Kidney epithelial cell (primary cell): Measurements from ENCODE around the gene CCDC68. TPM values are rescaled to one million over a fixed set of nuclear protein-coding genes. Genes with fewer than 3 reads are reported as not detected.

Source experiments
- DNase-seq: peaks from one replicate; pipeline ENCODE4 v3.0.0-alpha.2; 2010; ENCODE audit warnings: low read depth
- H3K27me3 ChIP-seq: 2 replicates; pipeline ENCODE4 v1.6.0; 2011; ENCODE audit warnings: low read length; ENCODE audit not compliant: control insufficient read depth, insufficient read depth
- H3K36me3 ChIP-seq: 2 replicates; pipeline ENCODE4 v1.5.1; 2011; ENCODE audit warnings: low read length; ENCODE audit not compliant: control insufficient read depth, insufficient read depth
- H3K4me3 ChIP-seq: 2 replicates; pipeline ENCODE4 v1.5.1; 2011; ENCODE audit warnings: low read depth, mild to moderate bottlenecking, control low read depth, low read length
- total RNA-seq: library from RNA; depleted of rRNA; stranded (reverse); fragments of >200 nt; gene quantifications from 2 replicates; pipeline ENCODE4 v1.2.3, GENCODE V29; 2015
- TF ChIP-seq, protein P1 (sequence below): IDR thresholded peaks from 2 replicates; pipeline ENCODE4 v1.5.1; 2011; ENCODE audit warnings: mild to moderate bottlenecking, moderate library complexity, low read length, control low read depth, inconsistent platforms; ENCODE audit not compliant: insufficient read depth, poor library complexity, severe bottlenecking

CCDC68 gene
- total RNA-seq, 1 donor from 2014 or later: 3.7 TPM

- no peak for DNase-seq
- no peaks in the 10 kb centered on the region for H3K36me3 ChIP-seq
- no peaks in the 10 kb centered on the region for H3K27me3 ChIP-seq
- H3K4me3 ChIP-seq: no peak overlapping the region
- TF ChIP-seq, protein P1, sequence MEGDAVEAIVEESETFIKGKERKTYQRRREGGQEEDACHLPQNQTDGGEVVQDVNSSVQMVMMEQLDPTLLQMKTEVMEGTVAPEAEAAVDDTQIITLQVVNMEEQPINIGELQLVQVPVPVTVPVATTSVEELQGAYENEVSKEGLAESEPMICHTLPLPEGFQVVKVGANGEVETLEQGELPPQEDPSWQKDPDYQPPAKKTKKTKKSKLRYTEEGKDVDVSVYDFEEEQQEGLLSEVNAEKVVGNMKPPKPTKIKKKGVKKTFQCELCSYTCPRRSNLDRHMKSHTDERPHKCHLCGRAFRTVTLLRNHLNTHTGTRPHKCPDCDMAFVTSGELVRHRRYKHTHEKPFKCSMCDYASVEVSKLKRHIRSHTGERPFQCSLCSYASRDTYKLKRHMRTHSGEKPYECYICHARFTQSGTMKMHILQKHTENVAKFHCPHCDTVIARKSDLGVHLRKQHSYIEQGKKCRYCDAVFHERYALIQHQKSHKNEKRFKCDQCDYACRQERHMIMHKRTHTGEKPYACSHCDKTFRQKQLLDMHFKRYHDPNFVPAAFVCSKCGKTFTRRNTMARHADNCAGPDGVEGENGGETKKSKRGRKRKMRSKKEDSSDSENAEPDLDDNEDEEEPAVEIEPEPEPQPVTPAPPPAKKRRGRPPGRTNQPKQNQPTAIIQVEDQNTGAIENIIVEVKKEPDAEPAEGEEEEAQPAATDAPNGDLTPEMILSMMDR: no peak
Observed at GRCh38 chr18:54967786-54968185, 8.5 kb upstream of the CCDC68 start.

GRCh38 chr18:54964741-54965140, 5.5 kb upstream of the CCDC68 start:
- H3K4me3 ChIP-seq: no peak overlapping the region
- no peaks in the 10 kb centered on the region for H3K27me3 ChIP-seq
- no peak for DNase-seq
- no peaks in the 10 kb centered on the region for H3K36me3 ChIP-seq
- TF ChIP-seq, protein P1: no peak

- no peak overlapping the region for H3K4me3 ChIP-seq
- TF ChIP-seq, protein P1: no peak
- H3K36me3 ChIP-seq: no peaks in the 10 kb centered on the region
- no peaks in the 10 kb centered on the region for H3K27me3 ChIP-seq
- DNase-seq: no peak
Observed at GRCh38 chr18:54962919-54963645, 3.8 kb upstream of the CCDC68 start.

DNA sequence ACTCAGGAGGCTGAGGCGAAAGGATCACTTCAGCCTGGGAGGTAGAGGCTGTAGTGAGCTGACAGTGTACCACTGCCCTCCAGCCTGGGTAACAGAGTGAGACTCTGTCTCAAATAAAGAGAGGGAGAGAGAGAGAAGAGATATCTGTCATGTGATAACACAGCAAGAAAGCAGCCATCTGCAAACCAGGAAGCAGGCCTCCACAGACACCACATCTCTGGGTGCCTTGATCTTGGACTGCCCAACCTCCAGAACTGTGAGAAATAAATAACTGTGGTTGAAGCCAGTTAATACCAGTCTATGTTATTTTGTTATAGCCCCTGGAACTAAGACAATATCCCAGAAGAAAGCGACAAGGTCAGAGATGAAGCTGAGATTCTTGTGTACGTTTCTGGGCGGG, 2.6 kb upstream of the CCDC68 start:
- Histone ChIP-seq H3K36me3 (no peaks in the 10 kb centered on the region), H3K4me3 (no peak overlapping the region), H3K27me3 (no peaks in the 10 kb centered on the region)
- TF ChIP-seq, protein P1: no peak
- DNase-seq: no peak

DNA sequence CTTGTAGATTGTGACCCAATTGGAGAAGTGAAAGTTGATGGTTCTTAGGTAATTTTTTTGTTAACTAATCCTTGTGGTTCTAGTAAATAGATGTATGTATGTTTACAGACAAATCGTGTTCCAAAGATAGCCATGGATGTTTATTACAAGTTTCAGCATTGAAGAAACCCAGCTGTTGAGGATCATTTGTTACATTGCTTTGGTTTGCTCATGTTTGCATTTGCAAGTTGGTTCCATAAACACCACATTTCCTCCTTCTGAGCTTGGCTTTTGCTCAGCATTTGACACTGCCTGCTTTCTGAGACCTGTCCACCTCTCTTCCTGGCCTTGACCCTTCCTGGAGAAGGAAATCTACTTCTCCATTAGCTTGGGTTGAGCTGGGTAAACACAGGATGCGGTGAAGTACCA, 1.8 kb upstream of the CCDC68 start:
- Histone ChIP-seq H3K27me3 (no peaks in the 10 kb centered on the region), H3K36me3 (no peaks in the 10 kb centered on the region), H3K4me3 (no peak overlapping the region)
- DNase-seq: no peak
- TF ChIP-seq, protein P1: no peak

DNA sequence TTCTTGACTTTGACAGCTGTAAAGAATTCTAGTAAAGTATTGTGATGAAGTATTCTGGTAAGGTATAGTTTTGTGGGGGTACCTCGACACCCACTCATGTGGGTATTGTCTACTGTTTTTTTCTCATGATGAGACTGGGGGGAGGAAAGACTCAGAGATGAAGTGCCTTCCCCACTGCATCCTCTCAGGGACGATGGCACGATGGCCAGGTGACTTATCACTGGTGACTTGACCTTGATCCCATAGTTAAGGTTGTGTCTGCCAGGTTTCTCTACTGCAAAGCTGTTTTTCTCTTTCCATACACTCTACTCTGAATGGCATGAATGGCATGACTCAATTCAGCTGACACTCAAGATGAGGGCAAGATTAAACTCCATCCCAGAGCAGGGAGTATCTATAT, 936 bp upstream of the CCDC68 start:
- no peak overlapping the region for H3K4me3 ChIP-seq
- H3K27me3 ChIP-seq: no peaks in the 10 kb centered on the region
- TF ChIP-seq, protein P1: no peak
- DNase-seq: no peak
- H3K36me3 ChIP-seq: no peaks in the 10 kb centered on the region
